GM19397 (cell line): ENCODE measurements around the gene MINDY4B.

ENCODE experiments used
- ATAC-seq: cut with Tn5 transposase; IDR thresholded peaks from one replicate; pipeline ENCODE4 v1.9.1; 2021; ENCODE audit warnings: mild to moderate bottlenecking, moderate library complexity; ENCODE audit not compliant: unreplicated experiment

The MINDY4B gene

DNA sequence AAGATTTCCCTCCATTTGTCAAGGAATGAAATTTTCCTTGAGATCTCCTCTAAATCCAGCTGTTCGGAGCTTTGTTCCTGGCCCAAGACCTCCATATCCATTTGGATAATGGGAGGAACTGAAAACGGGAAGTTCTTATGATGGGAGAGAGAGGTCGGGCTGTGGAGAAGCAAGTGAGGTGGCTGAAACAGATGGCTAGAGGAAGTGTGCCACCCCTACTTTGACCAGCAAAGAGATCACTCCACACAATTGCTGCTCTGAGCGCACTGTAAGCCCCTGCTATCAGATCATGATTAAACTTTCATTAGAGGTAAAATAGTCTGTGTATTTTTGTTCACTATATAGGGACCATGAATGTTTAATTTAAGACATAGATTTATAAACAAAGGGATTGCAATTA, at the start of gene MINDY4B:
Gene MINDY4B (minus strand): TSS at position 101 of the 400 bp plus-strand sequence. CDS start 0 bp downstream, at position 101.
- no peak for ATAC-seq

DNA sequence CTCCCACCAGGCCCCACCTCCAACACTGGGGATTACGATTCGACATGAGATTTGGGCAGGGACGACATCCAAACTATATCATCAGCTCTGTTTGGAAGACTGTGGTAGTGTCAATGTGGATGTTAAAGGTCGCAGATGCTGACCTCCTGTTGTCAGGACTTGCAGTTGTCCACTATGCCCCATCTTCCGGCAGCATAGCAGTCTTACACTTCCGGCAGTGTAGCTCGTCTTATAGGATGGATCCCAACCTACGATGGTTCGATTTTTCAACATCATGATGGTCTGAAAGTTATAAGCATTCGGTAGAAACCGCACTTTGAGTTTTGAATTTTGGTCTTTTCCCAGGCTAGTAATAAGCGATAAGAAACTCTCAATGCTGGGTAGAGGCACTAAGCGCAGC, 46.7 kb upstream of the MINDY4B start:
- no peak for ATAC-seq

- no peak for ATAC-seq
Measured at GRCh38 chr3:150945226-150946032, 40.2 kb upstream of the MINDY4B start.

GRCh38 chr3:150942221-150942620, 37.0 kb upstream of the MINDY4B start:
- ATAC-seq: no peak

DNA sequence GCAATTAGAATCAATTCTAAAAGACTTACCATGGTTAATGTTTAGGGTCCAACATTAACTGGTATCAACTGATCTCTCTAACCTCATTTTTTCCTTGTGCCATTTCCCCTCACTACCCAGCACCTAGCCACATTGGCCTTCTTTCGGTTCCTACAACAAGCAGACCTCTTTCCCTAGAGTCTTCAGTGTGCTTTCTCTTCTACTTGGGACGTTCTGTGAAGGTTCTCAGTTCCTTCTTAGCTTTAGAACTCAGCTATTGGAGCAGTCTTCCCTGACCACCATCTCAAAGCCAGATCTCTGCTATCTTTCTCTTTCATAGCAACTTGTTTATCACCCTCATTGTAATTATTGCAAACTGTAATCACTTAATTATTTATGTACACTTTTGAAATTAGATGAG, 31.5 kb upstream of the MINDY4B start:
- peak; percentile 78 for ATAC-seq

- no peak for ATAC-seq
Measured at GRCh38 chr3:150933473-150933995, 28.3 kb upstream of the MINDY4B start.

DNA sequence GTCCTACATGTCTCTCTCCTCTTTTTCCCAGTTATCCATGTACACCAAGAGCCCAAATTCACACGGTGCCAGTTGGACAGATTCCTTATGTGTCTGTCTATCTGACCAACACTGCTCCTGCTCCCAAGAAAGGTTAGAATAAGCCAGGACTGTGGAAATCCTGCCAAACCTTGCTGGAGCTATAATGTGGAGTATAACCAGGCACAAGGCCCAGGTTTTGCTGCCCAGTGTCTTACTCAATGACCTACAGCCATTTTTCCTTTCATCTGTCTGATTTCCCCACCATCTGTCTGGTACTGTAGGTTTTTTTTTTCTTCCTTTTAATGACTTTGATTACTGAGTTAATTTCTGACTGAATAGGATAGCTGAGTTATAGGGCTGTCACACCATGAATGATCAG, 26.5 kb upstream of the MINDY4B start:
- ATAC-seq: no peak

DNA sequence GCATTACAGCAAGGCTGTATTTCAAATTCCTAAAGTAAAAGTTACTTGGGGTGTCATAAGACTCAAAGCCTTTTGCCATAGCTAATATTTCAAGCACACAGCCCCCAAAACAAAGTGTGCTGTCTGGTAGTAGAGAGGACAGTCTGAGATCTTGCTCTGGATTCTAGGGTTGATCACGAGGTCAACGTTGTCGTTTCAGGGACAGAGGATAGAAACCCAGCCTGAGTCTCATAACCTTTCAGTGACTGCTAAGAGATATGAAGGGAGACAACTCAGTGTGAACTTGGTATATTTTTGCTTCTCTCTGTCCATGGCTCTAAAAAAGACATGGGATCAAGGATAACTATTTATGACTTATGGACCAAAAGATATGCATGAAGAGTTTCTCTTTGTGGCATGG, 25.6 kb upstream of the MINDY4B start:
- ATAC-seq: no peak

DNA sequence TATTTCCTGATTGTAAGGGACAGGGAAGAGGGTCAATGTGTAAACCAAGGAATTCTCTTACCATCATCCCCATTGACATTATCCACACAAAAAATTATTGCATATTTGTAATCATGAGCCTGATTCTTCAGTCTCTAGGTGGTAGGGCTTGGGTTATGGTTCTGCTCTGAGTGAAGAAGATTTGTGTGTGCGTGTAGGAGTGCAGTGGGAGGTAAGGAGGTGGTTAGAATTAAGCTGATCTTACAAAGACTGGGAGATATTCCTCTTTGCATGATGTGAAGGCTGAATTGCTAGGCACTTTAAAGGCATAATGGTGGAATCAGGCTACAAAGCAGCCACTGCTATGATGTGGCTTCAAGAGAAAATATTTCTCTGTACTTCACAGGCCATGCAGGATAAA, 23.0 kb upstream of the MINDY4B start:
- ATAC-seq: no peak

- ATAC-seq: no peak
Measured at GRCh38 chr3:150926328-150926727, 21.1 kb upstream of the MINDY4B start.

- peak; percentile 90 for ATAC-seq
Measured at GRCh38 chr3:150925751-150926201, 20.5 kb upstream of the MINDY4B start.

DNA sequence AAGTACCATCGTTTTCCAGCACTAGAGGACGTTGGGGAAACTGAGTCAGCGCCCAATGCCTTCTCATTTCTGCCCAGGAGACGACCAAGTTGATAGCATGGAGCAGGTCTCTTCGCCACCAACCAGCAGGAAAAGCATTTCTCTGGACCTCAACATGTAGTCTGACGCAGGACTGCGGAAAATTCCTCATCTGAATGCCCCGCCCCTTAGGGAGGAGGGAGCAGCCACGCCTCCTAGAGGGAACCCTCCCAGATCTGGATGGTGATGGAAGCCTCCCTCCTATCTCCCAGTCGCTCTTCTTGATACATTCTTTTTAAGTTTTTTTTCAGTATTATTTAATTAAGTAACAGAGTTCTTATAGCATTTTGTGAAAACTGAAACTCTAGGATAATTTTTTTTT, 17.4 kb upstream of the MINDY4B start:
- no peak for ATAC-seq

- ATAC-seq: no peak
Measured at GRCh38 chr3:150921209-150921608, 16.0 kb upstream of the MINDY4B start.

DNA sequence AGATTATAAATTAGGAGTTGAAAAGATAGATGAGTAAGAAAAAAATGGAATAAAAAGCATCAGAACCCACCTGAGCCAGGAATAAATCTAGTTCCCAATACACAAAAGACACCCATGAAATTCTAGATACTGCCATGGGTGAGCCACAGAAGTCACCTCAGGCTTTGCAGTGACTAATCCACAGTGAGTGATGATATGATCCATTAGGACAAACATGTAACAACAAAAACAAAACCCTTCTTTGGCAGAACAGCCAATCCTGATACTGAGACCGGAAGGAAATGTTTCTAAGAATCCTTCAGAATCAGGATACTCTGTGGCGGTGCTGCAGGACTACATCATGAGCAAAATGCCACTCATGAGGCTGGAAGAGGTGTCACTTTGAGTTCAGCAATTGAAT, 15.0 kb upstream of the MINDY4B start:
- no peak for ATAC-seq

DNA sequence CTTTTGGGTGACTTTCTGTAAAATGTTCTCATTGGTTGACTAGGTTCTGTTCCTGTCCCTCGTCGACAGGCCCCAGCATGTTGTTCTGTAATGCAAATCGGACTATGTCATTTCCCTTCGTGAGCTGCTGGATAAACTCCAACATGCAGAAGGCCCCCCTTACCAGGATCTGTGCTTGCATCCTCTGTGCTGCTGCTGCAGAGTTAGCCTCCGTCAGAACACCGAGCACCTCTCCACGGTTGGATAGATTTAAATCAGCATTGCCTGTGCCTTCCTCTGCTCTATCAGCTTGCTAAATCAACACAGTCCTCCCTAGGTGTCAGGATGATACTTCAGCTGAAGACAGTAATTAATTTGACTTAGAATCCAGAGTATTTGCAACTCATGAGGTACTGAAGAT, 12.7 kb upstream of the MINDY4B start:
- no peak for ATAC-seq

GRCh38 chr3:150913133-150913922, 8.1 kb upstream of the MINDY4B start:
- ATAC-seq: no peak

- ATAC-seq: no peak
Measured at GRCh38 chr3:150912501-150912900, 7.3 kb upstream of the MINDY4B start.

- no peak for ATAC-seq
Measured at GRCh38 chr3:150911771-150912170, 6.5 kb upstream of the MINDY4B start.

DNA sequence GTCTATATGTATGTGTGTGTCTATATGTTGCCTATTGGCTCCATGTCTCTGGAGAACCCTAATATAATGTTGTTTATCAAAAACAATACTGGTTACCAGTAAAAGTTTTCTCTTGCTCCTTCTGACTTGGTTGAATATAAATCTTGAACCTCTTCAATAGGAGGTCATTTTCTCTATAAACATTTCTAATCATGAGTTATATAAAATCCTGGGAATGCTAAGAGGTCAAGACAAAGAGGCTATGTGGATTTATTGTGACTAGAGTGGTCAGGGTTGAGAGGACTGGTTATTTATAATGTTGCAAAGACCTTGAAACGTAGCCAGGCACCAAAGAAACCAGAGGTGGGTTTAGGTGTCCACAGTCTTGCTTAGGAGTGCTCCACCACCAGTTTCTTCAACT, 1.2 kb upstream of the MINDY4B start:
- ATAC-seq: no peak

GRCh38 chr3:150905746-150906145, 507 bp upstream of the MINDY4B start:
- ATAC-seq: no peak

GRCh38 chr3:150902988-150903387, 2.3 kb downstream of the MINDY4B start:
- ATAC-seq: no peak

- ATAC-seq: no peak
Measured at GRCh38 chr3:150901793-150902192, 3.4 kb downstream of the MINDY4B start.
